Fibroblast of the conjunctiva (primary cell): ENCODE measurements around the gene C13orf46.

Source experiments
- DNase-seq: peaks from one replicate; pipeline ENCODE4 v3.0.0-alpha.2; 2010; ENCODE audit warnings: low read depth

Gene C13orf46

DNA sequence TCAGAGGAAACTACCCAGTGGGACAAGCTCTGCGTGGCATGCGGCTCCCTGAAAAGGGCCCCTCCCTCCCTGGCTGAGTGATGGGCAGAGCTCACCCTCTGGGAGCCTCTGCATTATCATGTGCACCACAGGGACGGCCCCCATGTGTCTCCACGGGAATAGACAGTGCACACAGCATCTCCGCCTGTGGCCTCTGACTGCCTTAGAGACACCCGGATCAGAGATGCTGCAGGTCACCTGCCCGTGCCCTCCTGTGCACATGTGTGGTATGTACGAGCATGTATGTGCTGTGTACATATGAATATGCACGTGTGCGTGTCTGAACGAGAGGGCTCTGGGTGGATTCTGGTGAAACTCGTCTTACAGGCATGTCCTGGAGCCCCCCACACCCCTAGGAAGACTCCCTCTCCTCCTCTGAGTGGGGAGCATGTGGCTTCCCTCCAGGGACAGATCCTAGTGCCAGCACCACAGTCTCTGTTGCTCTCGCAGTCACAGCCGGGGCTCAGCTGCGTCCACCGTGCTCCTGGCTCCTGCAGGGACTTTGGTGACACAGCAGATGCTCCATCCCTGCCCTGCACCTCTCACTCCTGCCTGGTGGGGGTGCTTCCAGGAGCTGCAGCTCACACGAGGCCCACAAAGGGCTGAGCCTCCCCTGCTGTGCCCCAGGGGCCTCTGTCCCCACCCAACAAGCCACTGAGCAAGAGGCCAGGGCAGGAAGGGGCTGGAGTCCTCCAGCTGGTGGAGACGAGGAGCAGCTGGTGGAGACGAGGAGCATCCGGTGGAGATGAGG lies 19.6 kb downstream of the C13orf46 start:
- DNase-seq = no peak

DNA sequence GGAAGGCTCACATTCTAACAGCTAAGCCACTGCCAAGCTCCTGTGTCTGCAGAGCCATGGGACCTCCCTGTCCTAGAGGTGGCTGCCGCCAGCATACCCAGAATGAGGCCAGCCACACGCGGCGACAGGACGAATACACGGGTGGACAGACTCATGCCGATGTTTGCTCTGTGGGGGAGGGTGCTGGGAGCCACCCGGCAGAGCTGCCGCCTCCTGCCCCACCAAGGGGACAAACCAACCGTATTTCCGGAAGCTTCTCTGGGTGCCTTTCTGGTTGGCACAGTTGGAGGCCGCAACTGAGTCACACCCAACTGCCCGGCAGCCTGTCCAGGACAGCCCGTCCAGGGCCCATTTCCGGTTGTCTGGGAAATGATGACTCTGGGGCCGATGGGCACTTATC lies 20.3 kb downstream of the C13orf46 start:
- DNase-seq = no peak

DNA sequence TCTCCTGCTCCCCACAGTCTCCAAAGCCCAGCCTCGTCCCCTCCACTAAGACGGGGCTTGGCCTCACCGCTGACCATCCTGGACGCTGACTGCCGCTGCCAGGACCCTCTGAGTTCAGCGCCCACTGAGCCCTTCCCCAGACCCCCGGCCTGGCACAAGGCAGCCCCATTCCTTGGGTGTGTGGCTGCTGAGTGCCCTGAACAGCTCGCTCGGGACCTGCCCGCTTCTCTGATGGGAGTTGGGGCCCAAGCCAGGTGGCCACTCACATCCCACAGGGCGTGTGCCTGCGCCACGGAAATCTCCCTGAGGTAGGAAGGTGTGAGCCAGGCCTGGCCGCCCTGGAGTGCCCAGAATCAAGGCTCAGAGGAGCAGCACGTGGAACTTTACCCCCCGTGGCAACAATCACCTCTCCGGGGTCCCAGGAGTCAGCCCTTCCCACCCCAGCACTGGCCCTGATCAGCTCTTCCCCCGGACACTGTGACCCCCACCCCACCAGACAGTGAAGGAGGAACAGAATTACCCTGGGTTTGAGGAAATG lies 20.8 kb downstream of the C13orf46 start:
- no peak for DNase-seq

DNA sequence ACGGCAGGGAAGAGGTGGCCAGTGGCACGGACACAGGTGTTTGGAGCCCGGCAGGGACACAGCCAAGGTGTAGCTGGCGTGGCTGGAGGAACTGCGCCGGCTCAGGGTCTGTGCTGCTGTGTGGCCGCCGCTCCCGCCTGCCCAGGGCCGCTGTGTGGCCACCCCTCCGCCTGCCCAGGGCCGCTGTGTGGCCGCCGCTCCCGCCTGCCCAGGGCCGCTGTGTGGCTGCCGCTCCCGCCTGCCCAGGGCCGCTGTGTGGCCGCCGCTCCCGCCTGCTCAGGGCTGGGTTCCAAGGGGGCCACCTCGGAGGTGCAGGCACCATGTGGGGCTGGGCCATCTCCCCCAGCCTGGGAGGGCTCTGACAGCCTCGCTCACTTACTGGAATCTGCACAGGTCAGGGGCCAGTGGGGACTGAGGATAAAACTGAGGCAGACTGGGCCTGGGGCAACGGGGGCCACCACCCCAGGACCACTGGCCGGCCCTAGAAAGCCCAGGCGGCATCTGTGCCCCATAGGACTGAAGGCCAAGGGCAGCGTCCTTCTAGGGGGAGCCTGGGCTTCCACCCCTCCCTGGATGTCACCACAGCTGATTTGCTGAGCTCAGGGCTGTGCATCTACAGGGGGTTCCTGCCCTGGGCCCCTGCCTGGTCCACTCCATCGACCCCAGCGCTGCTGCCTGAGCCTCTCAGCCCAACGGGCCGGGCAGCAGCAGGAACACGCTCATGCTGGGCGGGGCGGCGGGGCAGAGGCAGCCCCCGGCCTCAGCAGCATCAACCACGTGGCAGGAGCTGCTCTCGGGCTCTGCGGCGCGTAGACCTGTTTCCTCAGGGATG lies 21.5 kb downstream of the C13orf46 start:
- no peak for DNase-seq

DNA sequence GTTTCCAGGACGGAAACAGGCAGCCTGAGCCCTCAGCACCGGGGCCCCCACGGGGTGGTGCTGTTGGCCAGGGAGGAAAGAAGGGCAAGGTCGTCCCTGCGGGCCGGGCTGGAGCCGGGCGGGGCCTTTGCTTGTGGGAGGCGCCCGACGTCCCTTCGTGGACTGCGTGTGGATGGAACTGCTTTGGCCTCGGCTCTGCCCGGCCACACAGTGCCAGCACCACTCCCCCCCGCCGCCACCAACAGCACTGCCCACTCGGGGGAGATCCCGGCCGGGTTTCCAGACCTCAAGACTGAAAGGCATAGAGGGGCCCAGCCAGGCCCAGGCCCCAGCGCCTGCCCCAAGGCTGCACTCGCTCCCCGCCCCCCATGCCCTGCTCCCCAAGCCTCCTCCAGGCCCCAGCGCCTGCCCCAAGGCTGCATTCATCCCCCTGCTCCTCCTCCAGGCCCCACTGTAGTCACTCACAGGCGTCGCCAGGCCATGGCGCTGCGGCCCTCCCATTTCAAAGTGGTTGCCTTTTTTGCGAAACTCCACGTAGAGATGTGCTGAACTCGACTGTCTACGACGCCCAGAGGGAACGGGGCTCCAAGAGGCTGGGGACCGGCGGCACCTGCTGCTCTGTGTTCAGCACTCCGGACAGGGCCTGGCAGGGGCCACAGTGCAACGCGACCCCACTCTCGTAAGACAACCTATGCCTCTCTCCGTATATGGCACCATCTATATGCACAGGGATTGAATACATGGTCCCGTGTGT lies 22.5 kb downstream of the C13orf46 start:
- peak; percentile 63 for DNase-seq

DNA sequence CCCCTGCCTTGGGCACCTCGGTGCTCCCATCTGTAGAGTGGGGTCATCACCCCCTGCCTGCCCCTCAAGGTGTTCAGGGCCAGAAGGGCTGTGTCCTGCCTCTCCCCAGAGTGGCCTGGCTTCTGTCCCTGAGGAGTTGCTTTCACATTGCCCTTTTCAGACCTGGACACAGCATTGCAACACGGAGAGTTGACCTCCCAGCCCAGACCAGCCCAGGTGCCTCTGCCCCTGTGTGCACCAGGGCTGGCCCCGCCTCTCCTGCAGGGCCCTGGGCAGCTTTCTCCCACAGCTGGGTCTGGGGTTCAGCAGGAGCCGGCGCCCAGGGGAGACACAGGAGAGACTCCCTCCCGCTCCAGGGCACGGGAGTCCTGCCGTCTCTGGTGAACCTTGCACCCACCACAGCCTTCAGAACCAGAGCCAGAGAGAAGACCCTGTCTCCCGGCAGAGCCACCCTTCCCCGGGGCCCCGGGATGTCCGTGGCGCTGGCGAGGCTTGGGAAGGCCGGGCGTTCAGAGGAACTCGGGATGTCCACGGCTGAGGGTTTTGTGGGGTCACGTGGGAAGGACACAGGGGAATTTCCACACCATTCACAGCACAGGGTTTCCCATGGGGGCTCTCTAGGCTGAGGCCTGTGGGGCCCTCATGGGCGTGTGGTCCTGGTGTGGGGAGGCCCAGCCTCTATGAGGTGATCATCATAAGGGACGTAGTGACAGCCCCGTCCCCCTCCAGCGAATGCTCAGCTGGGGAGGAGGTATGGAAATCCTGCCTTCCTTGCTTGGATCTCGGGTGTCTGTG lies 23.2 kb downstream of the C13orf46 start:
- no peak for DNase-seq

DNA sequence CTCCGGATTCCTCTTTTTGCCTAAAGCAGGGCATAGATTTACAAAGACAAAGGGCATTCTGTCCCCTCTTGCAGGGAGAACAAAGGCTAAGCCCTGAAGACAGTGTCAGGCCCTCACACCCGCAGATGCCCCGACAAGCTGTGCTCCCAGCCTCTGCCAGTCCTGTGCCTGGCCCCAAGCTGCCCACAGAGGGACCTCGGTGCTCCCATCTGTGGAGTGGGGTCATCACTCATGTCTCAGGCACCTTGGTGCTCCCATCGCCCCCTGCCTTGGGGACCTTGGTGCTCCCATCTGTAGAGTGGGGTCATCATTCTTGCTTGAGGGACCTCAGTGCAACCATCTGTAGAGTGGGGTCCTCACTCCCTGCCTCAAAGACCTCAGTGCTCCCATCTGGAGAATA lies 24.3 kb downstream of the C13orf46 start:
- DNase-seq = no peak

DNA sequence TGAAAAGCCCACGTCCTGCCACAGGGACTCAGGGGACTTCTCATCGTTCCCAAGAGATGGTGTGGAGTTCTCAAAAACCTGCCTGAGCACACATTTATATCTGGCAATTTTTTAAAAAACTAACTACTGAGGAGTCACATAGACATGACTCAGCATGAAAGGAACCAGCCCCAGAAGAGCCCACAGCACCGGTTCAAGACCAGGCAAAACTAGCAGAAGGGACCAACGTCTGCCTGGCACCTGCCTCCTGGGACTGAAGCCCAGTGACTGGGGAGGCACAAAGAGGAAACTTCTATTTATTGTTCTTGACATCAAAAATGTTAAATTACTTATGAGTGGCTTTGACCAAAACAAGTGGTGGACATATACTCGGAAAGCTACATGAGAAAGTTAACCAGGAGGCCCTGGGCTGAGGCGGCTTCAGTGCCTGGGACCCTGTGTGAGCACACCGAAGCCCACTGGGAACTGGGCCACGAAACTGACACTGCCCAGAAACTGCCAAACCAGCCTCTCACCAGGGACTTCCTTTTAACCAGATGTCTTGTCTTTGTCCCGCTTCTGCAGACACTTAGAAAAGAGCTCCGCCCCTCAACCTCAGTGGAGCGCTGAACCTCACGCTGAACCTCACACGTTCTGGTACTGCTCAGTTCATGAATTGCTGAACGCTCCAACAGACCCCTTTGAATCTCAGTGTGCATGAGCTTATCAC lies 25.7 kb downstream of the C13orf46 start:
- no peak for DNase-seq

DNA sequence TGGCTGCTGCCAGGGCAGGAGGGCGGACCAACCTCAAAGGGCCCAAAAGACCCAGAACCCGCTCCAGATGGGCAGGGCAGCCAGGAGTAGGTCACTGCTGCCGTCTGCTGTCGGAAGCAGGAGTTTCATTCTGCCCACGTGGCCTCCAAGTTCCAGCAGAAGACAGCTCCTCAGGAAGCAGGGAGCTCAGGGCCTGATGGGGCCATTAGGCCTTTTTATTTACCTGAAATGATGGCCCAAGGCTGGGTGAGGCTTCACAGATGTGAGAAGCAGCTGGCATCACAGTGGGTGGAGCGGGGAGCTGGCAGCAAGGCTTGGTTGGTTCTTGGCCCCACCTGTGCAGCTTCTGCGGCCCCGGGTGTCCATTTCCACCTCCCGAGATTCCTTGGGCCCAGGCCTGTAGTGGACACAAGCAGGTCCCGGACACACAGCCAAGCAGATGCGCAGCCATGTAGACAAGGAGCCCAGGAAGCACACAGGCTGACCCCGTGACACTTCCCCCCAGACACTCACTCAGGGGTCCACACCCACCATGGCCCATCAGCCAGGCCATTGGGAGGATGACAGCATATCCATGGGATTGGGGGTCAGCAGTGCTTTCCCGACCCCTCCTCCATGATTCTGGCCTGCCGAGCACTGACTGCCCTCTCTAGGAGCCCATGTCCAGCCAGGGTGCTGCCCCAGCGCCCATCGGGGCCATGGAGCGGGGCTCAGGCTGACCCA lies 26.4 kb downstream of the C13orf46 start:
- DNase-seq = peak; percentile 53

DNA sequence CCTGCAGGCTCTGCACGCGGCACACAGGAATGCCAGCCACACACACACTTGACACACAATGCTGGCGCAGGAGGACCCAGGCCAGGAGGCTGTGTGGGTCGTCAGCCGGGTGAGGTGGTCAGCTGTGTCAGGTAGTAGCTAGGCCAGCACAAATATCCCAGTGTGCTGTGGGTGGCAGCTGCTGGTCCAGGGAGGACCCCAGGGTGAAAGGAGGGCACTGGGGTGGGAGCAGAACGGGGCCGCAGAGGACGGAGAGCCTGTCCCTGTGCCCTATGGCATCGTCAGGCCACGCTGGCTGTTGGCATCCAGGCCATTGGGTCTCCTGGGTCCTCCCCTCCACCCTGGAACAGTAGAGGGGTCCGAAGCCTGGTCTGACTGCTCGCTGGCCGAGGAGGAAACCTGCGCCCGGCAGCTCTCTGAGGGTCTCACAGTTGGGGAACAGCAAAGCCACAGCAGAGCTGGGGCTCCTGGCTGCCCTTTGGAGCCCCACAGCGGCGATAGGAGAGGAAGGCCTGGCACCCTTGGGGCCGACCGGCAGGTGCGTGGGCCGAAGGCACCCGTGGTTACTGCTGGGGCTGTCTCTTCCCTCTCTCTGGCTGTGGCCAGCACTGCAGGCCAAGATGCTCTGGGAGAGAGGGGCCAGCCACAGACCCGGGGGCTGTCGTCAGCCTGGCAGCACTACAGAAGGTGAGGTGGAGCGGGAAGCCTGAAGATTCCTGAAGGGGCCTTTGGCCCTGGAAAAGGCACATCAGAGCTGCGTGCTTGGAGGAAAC lies 27.3 kb downstream of the C13orf46 start:
- DNase-seq = no peak

DNA sequence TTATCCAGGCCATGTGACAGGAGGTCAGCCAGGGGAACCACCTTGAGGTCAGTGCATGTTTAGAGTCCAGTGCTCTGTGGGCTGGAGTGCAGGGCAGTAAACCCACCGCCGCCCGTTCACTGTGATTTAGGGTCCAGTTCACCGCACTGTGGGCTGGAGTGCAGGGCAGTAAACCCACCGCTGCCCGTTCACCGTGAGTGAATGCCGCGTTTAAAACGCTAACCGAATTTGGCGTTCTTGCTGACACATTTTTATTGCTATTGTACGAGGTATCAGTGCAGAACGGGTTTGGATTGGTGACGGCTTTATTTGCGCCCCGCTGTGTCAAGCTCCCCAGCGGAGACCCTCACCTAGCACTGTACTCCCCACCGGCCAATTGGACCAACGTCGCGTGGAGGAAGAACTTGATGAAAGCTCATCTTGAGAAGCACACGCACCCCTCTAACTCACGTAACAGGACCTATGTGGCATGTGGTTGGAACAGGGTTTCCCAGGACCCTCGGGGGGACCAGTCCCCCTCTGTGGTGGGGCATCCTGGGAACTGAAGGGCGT lies 27.9 kb downstream of the C13orf46 start:
- no peak for DNase-seq

DNA sequence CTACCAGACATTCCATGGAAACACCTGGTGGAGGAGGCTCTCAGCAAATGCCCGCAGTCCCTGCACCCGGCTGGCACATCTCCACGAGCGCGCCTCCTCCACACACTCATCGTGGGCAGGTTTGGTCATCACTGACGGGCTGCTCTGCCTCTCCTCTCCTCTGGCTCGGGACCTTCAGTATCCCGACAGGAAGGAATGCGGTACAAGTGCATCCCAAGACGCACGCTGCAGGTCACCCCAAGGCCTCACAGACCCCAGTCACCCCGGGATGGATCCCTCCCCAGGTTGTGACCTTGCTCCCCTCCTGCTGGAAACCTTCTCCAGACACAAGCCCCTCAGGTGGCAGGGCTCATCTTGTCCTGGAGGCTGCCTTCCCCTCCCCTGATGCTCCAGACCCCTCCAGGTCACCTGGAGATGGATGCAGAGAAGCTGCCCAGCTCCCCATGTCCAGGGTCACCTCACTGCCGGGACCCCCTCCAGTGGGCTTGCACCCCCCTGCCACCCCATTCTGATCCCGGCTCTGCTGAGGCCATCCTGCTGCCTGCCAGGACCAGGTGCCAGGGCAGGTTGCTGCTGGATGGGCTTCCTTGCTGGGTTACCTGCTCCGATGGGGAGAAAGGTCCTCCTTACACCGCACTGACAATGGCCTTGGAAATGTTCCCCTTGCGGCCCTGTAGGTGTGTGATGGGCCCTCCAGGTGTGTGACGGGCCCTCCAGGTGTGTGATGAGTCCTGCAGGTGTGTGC lies 29.9 kb downstream of the C13orf46 start:
- DNase-seq = no peak

DNA sequence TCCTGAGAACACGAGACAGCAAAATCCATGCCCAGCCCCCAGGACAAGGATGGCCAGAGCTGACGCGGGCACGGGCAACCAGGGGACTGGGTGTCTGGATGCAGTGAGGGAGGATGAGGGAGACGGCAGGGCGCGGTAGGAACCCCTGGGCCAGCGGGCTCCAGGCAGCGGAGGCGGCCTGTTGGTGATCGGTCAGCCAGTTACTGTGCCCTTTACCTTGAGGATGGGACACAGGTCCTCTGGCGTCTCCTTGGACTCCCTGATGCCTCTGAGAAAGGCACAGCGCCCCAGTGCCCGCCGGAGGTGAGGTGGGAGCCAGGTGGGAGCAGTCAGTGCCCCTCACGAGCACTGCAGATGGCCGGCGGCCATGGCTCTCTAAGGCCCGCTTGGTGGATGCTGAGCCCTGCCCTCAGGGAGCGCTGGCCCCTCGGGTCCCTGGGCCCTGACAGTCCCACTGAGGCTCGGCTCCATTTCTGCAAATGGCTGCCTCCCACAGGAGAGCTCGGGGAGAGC lies 31.2 kb downstream of the C13orf46 start:
- DNase-seq = no peak

DNA sequence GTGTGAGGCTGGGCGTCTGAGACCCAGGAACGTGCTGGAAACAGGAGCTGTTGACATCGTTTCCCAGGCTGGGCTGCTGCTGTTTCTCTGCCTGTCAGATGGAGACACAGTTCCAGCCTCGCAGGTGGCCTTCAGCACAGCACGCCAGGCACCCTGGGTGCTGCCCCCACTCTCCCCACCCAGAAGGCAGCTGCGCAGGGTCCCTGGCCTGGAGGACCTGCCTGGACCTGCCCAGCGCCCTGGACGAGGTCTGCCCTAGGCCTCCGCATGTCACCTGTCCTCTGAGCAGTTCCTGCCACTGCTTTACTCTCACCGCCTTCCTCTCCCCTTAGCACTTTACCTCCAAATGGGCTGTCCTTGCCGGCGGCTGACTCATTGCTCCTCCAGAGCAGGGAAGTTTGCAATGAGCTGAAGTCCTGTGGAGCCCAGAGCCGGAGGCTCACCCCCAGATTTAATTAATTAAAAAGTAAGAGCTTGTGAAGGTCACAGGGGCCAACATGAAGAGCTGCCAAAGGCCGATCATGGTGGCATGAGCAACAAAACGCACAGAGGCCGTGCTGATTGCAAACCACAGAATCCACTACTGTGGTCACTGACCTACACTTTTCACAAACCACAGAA lies 32.2 kb downstream of the C13orf46 start:
- DNase-seq = no peak

DNA sequence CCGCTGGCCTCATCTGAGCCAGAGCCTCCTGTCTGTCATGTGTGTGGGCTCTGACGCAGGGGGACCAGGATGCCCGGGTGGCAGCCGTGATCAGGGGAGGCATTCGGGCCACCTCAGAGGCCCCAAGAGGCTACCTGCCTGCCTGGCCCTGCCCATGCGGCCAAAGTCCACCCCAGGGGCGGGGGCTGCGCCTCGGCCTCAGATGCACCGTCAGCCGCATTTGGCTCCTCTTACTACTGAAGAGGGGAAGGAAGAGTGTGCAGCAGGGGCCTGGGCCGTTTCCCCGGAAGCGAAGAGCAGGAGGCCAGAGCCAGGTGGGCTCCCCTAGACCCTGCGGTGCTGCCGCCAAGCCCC lies 34.0 kb downstream of the C13orf46 start:
- no peak for DNase-seq

DNA sequence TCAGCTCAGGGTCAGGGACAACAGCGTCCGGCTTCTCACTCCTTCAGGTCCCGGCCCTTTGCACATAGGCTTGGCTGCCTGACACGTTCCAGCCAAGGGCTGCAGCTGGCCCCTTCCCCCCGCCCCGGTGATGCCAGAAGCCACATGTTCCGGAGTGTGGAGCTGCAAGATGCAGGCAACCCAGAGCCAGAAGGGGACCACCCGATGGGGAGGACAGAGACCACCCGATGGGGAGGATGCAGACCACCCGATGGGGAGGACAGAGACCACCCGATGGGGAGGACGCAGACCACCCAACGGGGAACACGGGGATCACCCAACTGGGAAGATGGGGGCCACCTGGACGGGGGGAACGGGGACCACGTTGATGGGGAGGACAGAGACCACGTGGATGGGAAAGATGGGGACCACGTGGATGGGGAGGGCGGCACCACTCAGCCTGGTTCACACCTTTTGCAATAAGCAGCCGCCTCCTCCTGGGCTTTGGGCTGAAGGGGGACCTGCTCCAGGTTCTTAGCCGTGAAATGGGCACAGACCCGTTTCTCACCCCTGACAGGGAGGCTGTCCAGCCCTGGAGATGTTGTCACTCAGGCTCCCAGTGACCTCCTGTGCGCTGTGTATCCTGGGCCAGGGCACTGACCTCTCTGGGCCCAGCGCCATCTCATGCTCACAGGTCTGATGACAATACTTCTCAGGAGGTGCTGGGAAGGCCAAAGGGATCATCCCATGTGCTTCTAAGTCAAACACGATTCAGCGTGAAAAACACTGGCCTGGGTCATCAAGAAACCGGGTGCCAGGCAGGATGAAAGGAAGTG lies 34.5 kb downstream of the C13orf46 start:
- DNase-seq = no peak

DNA sequence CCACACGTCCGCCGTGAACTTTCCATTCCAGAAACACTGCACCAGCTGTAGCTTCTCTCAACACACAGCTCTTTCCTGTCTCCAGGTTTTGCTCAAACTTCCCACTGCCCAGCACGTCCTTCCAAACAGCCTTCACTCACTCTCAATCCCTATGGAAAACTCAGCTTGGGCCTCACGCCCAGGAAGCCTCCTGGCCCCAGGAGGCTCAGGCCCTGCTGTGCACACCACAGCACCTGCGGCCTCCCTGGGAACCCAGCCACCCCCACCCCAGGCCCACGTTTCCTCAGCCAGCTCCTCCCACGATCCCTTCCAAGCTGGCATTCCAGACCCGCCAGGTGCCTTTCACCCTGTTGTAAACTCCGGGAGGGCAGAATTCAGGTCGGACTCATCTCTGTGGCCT lies 35.2 kb downstream of the C13orf46 start:
- no peak for DNase-seq
